GM19324 (cell line): ENCODE data around the gene MYH7B.

ENCODE experiments used
- ATAC-seq: cut with Tn5 transposase; IDR thresholded peaks from one replicate; pipeline ENCODE4 v1.9.1; 2021; ENCODE audit warnings: mild to moderate bottlenecking, moderate library complexity; ENCODE audit not compliant: unreplicated experiment, low FRiP score

The MYH7B gene

DNA sequence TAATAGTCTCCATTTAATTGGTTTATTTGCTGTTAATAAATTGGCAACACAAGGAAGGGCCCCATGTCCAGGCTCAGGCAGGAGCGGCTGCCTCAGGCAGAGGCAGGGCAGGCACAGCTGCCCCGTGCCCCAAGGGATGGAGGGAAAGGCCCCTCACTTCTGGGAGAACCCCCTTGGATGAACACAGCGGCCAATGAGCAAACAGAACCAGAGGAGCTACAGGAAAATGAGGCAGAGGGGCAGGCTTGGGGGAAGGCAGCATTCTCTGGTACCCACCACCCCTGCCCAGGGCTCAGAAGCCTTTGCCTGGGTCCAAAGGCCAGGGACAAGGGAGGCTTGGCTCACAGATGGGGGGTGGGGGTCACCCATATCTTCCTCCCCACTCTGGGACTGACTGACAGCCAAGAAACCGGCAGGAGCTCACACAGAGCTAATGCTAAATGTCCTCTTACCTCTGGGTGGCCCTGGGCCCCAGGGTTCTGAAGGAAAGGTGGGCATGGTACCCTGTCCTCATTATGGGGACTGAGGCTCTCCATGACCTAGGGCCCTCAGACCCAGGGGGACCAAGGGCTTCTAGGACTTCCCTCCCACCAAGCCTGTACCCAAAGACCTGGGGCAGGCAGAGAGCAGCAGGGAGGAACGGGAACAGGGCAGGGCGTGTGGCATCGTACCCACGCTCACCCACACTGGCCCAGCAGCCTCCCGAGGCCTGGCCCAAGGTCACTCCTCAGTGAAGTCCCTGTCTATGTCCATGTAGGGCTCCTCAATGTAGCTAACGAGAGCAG lies 47.0 kb downstream of the MYH7B start:
- ATAC-seq = no peak

DNA sequence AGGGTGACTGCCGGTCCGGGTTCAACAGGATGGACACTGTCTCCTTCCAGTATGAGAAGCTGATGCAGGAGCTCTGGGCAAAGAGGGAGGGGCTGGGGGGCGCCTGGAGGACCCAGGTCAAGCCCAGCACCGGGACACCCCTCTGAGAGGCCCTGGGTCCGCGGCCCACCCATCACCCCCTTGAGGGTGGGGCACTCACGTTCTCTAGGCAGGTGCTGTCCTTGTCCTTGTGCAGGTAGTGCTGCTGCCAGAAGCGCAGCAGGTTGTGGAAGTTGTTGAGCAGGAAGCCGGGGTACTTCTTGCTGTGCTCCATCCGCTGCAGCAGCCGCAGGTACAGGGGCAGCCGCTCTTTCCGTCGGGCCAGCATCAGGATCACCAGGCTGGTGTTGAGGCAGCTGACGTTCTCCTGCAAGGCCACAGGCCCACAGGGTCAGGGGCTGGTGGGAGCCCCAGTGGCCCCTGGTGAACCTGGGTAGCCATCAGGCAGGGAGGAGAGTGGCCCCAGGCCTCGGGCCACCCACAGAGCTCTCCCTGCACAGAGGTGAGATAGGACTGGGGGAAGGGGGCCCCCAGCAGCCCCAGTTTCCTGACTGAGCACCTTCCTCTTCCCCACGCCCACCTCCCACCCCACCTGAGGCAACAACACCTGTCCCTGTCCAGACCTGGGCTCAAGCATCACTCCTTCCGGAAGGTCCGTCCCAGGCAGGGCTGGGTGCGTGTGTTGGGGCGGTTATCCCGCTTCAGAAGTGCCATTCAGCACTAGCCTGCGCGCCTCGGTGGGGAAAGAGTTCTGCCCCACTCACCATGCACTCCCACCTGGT lies 47.8 kb downstream of the MYH7B start:
- ATAC-seq = no peak

DNA sequence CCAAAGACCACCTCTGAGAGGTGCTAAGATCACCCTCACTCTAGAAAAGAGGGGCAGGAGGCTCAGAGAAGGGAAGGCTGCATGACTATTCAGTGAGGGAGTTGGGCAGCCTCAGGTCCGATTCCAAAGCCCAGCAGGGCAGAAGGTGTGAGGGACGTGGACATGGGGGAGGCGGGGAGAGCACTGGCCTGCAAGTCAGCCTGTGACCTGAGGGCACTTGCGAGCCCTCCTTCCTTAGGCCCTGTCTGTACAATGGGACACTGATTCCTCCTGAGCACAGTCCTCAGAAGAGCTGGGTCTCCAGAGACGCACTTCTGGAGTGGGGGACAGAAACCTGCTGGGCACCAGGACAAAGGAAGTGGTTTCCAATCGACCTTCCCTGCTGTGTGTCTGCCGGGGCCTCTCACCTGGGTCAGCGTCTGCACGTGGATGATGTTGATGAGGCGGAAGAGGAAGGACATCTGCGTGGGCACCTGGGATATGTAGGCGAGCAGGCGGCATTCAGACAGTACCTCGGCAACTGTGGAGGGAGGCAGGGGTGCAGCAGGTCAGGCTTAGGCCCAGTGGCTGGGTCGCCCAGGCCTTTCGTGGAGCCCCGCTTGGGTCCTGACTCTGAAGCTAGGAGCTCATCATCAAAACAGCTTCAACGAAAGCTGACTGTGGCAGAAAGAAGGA lies 48.5 kb downstream of the MYH7B start:
- ATAC-seq = no peak

DNA sequence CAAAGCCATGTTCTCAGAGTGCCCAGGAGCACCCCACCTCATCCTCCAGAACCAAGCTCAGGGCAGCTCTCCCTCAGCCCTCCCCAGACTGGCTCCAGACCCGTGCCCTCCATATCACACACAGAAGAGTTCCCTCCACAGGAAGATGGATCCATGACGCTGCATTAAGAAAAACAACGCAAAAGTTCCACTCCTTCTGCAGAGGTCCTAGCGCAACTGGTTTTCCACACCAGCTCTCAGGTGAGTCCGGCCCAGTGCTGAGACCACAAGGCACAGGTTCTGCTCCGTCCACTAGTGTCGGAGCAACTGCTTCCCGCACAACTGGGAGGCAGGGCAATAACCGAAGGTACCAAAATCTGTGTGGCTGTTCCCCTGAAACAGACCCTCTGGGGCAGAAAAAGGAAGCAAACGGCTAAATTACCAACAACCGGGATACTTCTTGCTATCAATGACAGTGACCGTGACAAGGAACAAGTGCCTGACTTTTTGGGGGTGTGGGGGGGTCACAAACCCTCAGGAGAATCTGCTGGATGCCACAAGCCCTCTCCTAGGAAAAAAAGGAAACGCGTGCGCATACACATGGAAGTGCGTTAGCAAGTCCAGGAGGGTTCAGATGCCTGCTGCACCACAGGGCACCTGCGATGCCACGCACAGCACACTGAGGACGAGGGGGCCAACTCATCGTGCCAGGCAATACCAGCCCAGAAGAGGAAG lies 49.2 kb downstream of the MYH7B start:
- no peak for ATAC-seq
